IMR-90 (cell line): Measurements from ENCODE around the gene C7orf57. TPM values are rescaled to one million over a fixed set of nuclear protein-coding genes. Genes with fewer than 3 reads are reported as not detected.

ENCODE experiments used
- ATAC-seq: fragments of 200-7000 bp; cut with Tn5 transposase; 2 replicates; pipeline ENCODE4 v1.9.1; 2020; ENCODE audit warnings: low read depth, mild to moderate bottlenecking, moderate library complexity
- BruUV-seq: library from RNA; stranded (reverse); fragments of 400-500 nt; replicated peaks from 2 replicates; lab custom pipeline; 2021; lab: Mats Ljungman, UMichigan
- CTCF ChIA-PET: fragments of 300-600 bp; formaldehyde crosslinking; extraction: SDS; loops from one replicate; lab custom pipeline; 2021; ENCODE audit warnings: antibody characterized with exemption; lab: Yijun Ruan, JAX
- POLR2A ChIA-PET: fragments of 300-600 bp; sonication (Branson Sonifier 250); formaldehyde crosslinking; loops from one replicate; lab custom pipeline; 2022; ENCODE audit warnings: antibody characterized with exemption; ENCODE audit not compliant: unreplicated experiment; lab: Charles Lee
- DNase-seq: peaks from one replicate; pipeline ENCODE4 v3.0.0; 2013
- H2AFZ ChIP-seq: replicated peaks from 2 replicates; pipeline ENCODE3; 2013; ENCODE audit warnings: low read length, mild to moderate bottlenecking; ENCODE audit not compliant: poor library complexity
- H2AK5ac ChIP-seq: 2 replicates; pipeline ENCODE4 v1.6.1; 2013; ENCODE audit warnings: low read depth, low read length, inconsistent platforms
- H2AK9ac ChIP-seq: replicated peaks from 2 replicates; pipeline ENCODE3; 2013; ENCODE audit warnings: mild to moderate bottlenecking, low read depth, low read length, moderate library complexity; ENCODE audit not compliant: poor library complexity
- H2BK120ac ChIP-seq: 2 replicates; pipeline ENCODE4 v1.6.1; 2013; ENCODE audit warnings: low read depth, low read length, inconsistent platforms
- H2BK15ac ChIP-seq: 3 replicates; pipeline ENCODE4 v1.6.1; 2013; ENCODE audit warnings: low read depth, low read length, inconsistent platforms
- H2BK20ac ChIP-seq: 2 replicates; pipeline ENCODE4 v1.6.1; 2013; ENCODE audit warnings: low read depth, mild to moderate bottlenecking, inconsistent platforms, low read length, moderate library complexity
- H2BK5ac ChIP-seq: 2 replicates; pipeline ENCODE4 v1.6.1; 2013; ENCODE audit warnings: mild to moderate bottlenecking, low read depth, low read length, inconsistent platforms; ENCODE audit not compliant: poor library complexity, severe bottlenecking
- H3K14ac ChIP-seq: replicated peaks from 2 replicates; pipeline ENCODE4 v1.6.1; 2013; ENCODE audit warnings: low read depth, low read length, inconsistent platforms
- H3K18ac ChIP-seq: 2 replicates; pipeline ENCODE4 v1.6.1; 2013; ENCODE audit warnings: low read depth, low read length, control low read depth
- H3K23ac ChIP-seq: 2 replicates; pipeline ENCODE4 v1.6.1; 2013; ENCODE audit warnings: low read depth, low read length, inconsistent platforms
- H3K27ac ChIP-seq: 2 replicates; pipeline ENCODE4 v1.5.1; 2013; ENCODE audit warnings: mild to moderate bottlenecking, control low read depth, low read length; ENCODE audit not compliant: insufficient read depth
- H3K27me3 ChIP-seq: 2 replicates; pipeline ENCODE4 v1.6.1; 2013; ENCODE audit warnings: low read length; ENCODE audit not compliant: control insufficient read depth, insufficient read depth
- H3K36me3 ChIP-seq: 2 replicates; pipeline ENCODE4 v1.6.1; 2013; ENCODE audit warnings: low read length, mixed read lengths; ENCODE audit not compliant: control insufficient read depth, insufficient read depth
- H3K4ac ChIP-seq: 2 replicates; pipeline ENCODE4 v1.6.1; 2013; ENCODE audit warnings: low read depth, low read length, inconsistent platforms
- H3K4me1 ChIP-seq: 2 replicates; pipeline ENCODE4 v1.6.1; 2013; ENCODE audit warnings: low read length, mixed read lengths; ENCODE audit not compliant: control insufficient read depth, insufficient read depth
- H3K4me2 ChIP-seq: 2 replicates; pipeline ENCODE4 v1.6.1; 2013; ENCODE audit warnings: low read depth, mild to moderate bottlenecking, control low read depth, low read length, moderate library complexity
- H3K4me3 ChIP-seq: 2 replicates; pipeline ENCODE4 v1.5.1; 2013; ENCODE audit warnings: low read depth, mild to moderate bottlenecking, control low read depth, low read length, moderate library complexity; ENCODE audit not compliant: insufficient read depth
- H3K56ac ChIP-seq: 2 replicates; pipeline ENCODE4 v1.6.1; 2013; ENCODE audit warnings: low read length, inconsistent platforms; ENCODE audit not compliant: insufficient read depth; ENCODE audit errors: extremely low read depth
- H3K79me1 ChIP-seq, 2 experiments: 2 replicates each; pipeline ENCODE4 v1.6.1; 2013; ENCODE audit warnings: low read length in 2 of 2, inconsistent platforms in 1 of 2, low read depth in 1 of 2
- H3K9ac ChIP-seq: 2 replicates; pipeline ENCODE4 v1.6.1; 2013; ENCODE audit warnings: low read depth, low read length, control low read depth
- H3K9me1 ChIP-seq: 2 replicates; pipeline ENCODE4 v1.6.1; 2013; ENCODE audit warnings: low read length, inconsistent platforms; ENCODE audit not compliant: insufficient read depth
- H3K9me3 ChIP-seq: 2 replicates; pipeline ENCODE4 v1.6.1; 2013; ENCODE audit warnings: low read length; ENCODE audit not compliant: control insufficient read depth, insufficient read depth
- H4K20me1 ChIP-seq: 2 replicates; pipeline ENCODE4 v1.6.1; 2013; ENCODE audit warnings: low read length, inconsistent platforms; ENCODE audit not compliant: insufficient read depth
- H4K5ac ChIP-seq: 2 replicates; pipeline ENCODE4 v1.6.1; 2013; ENCODE audit warnings: mild to moderate bottlenecking, low read depth, low read length, control low read depth
- H4K8ac ChIP-seq, 2 experiments: 2 replicates each; pipeline ENCODE4 v1.6.1; 2013; ENCODE audit warnings: low read depth in 2 of 2, low read length in 2 of 2, control low read depth in 1 of 2, inconsistent platforms in 1 of 2
- H4K91ac ChIP-seq: 2 replicates; pipeline ENCODE4 v1.6.1; 2013; ENCODE audit warnings: low read depth, low read length, inconsistent platforms; ENCODE audit not compliant: insufficient read depth
- BHLHE40 ChIP-seq: fragments of 150-350 bp; IDR thresholded peaks from 2 replicates; pipeline ENCODE4 v1.6.1; 2016; ENCODE audit warnings: mild to moderate bottlenecking, low read depth, low read length
- CEBPB ChIP-seq: IDR thresholded peaks from 2 replicates; pipeline ENCODE4 v1.6.1; 2012; ENCODE audit warnings: low read depth, low read length, improper control_type of control experiment
- CTCF ChIP-seq: conservative IDR thresholded peaks from 2 replicates; pipeline ENCODE4 v1.5.1; 2012; ENCODE audit warnings: mild to moderate bottlenecking, low read depth, low read length, improper control_type of control experiment
- FOS ChIP-seq: fragments of 150-350 bp; IDR thresholded peaks from 2 replicates; pipeline ENCODE4 v1.6.1; 2016; ENCODE audit warnings: low read depth, low read length
- MAFK ChIP-seq: IDR thresholded peaks from 2 replicates; pipeline ENCODE4 v1.6.1; 2012; ENCODE audit warnings: low read depth, low read length, improper control_type of control experiment
- MAZ ChIP-seq: IDR thresholded peaks from 2 replicates; pipeline ENCODE4 v1.6.1; 2012; ENCODE audit warnings: low read depth, mild to moderate bottlenecking, low read length, improper control_type of control experiment, moderate library complexity, borderline replicate concordance
- MXI1 ChIP-seq: IDR thresholded peaks from 2 replicates; pipeline ENCODE4 v1.6.1; 2012; ENCODE audit warnings: low read depth, mild to moderate bottlenecking, low read length, moderate library complexity, borderline replicate concordance
- NFE2L2 ChIP-seq: fragments of 150-350 bp; IDR thresholded peaks from 2 replicates; pipeline ENCODE4 v1.6.1; 2016; ENCODE audit warnings: low read depth, mild to moderate bottlenecking, low read length
- RAD21 ChIP-seq: IDR thresholded peaks from 2 replicates; pipeline ENCODE4 v1.6.1; 2012; ENCODE audit warnings: low read length, improper control_type of control experiment
- RFX5 ChIP-seq: IDR thresholded peaks from 2 replicates; pipeline ENCODE4 v1.8.0; 2012; ENCODE audit warnings: low read depth, mild to moderate bottlenecking, low read length, moderate library complexity
- SMC3 ChIP-seq: fragments of 150-350 bp; IDR thresholded peaks from 2 replicates; pipeline ENCODE4 v1.6.1; 2016; ENCODE audit warnings: low read depth, mild to moderate bottlenecking, antibody characterized with exemption, low read length, moderate library complexity
- USF2 ChIP-seq: fragments of 150-350 bp; IDR thresholded peaks from 2 replicates; pipeline ENCODE4 v1.6.1; 2017; ENCODE audit warnings: mild to moderate bottlenecking, antibody characterized with exemption, low read length, low read depth
- WGBS, 2 experiments: methylation state at CpG; one replicate each; pipeline versions ENCODE4 v1.1.5 to v1.1.7; 2013; ENCODE audit warnings: missing lambda C conversion rate in 2 of 2; ENCODE audit not compliant: insufficient read length in 1 of 2; ENCODE audit errors: extremely low coverage in 2 of 2; 5-methylcytosine and 5-hydroxymethylcytosine counted together
- dilution Hi-C: fragments of 300-500 bp; cut with HindIII; formaldehyde crosslinking; loops from one replicate; pipeline ENCODE4 v1.14.3; 2018; ENCODE audit warnings: low sequenced_read_pairs; ENCODE audit not compliant: unreplicated experiment
- in situ Hi-C: fragments of 300-500 bp; cut with MboI; formaldehyde crosslinking; loops from 3 replicates; pipeline ENCODE4 v1.14.3; 2019; ENCODE audit warnings: low sequenced_read_pairs, inconsistent platforms, mixed read lengths
- intact Hi-C: fragments of 100-400 bp; cut with micrococcal nuclease; formaldehyde crosslinking; loops from 2 replicates; pipeline ENCODE4 v1.10.0; 2022
- polyA plus RNA-seq, 3 experiments: library from polyadenylated mRNA; depleted of rRNA; stranded (reverse); fragments of >200 nt; gene quantifications; 2 replicates each; pipeline ENCODE4 v1.2.3, GENCODE V29; 2012; ENCODE audit warnings: low replicate concordance in 1 of 3
- total RNA-seq: library from RNA; depleted of rRNA; stranded (reverse); fragments of >200 nt; gene quantifications from 2 replicates; pipeline ENCODE4 v1.2.3, GENCODE V29; 2012

C7orf57 gene
- total and polyA plus RNA-seq, 2 of the 4 experiments (the other 2 are of a cell fraction): not detected

- H3K4me3 ChIP-seq: no peak overlapping the region
- H4K91ac ChIP-seq: no peak overlapping the region
- H2BK15ac ChIP-seq: no peak overlapping the region
- H3K9ac ChIP-seq: no peak overlapping the region
- no peak overlapping the region for H3K56ac ChIP-seq
- H4K8ac ChIP-seq: no peak overlapping the region
- TF ChIP-seq MXI1 (no peak), CEBPB (no peak), MAFK (no peak), BHLHE40 (no peak), SMC3 (no peak), RAD21 (no peak), USF2 (no peak), RFX5 (no peak), NFE2L2 (no peak), MAZ (no peak), FOS (no peak), CTCF (no peak)
- H4K20me1 ChIP-seq: no peaks in the 10 kb centered on the region
- no peak overlapping the region for H2AFZ ChIP-seq
- H2AK5ac ChIP-seq: no peak overlapping the region
- H3K14ac ChIP-seq: no peak overlapping the region
- WGBS, 2 experiments: 35% methylated on average over 2 of the region's 5 CpGs; no CpG with 5 or more reads in 1 of the 2 experiments
- in situ Hi-C loops: no loop called here
- dilution Hi-C loops: no loop called here
- DNase-seq (no peak), ATAC-seq (no peak)
- no TSS peak for BruUV-seq
- peaks cover 4% of the 10 kb centered on the region; the same call in 1 of the 2 replicates for H3K9me1 ChIP-seq
- no peak overlapping the region for H2AK9ac ChIP-seq
- no peak overlapping the region for H3K4me2 ChIP-seq
- no peak overlapping the region for H3K4ac ChIP-seq
- no peak overlapping the region for H4K5ac ChIP-seq
- peaks cover 6% of the 10 kb centered on the region for H3K27me3 ChIP-seq
- no peak overlapping the region for H3K27ac ChIP-seq
- H2BK120ac ChIP-seq: no peak overlapping the region
- no peaks in the 10 kb centered on the region for H3K36me3 ChIP-seq
- ChIA-PET CTCF (interaction anchor here (0.6 to 1.8 kb wide), 3 partner anchors 13 to 185 kb away, joined by 3 to 5 read pairs (median 4); no protein-coding TSS in a partner anchor), POLR2A (no interaction called here)
- no peak overlapping the region for H2BK5ac ChIP-seq
- H3K9me3 ChIP-seq: no peaks in the 10 kb centered on the region
- H3K4me1 ChIP-seq: peaks cover 9% of the 10 kb centered on the region
- no peak overlapping the region for H2BK20ac ChIP-seq
- no peaks in the 10 kb centered on the region for H3K79me1 ChIP-seq
- intact Hi-C loops: no loop called here
- H3K23ac ChIP-seq: no peak overlapping the region
- H3K18ac ChIP-seq: no peak overlapping the region
These were observed 30.7 kb upstream of the C7orf57 start for GRCh38 chr7:48004638-48005037.
